K562 (cell line): Measurements from ENCODE around the gene TM2D3. TPM values are rescaled to one million over a fixed set of nuclear protein-coding genes. Genes with fewer than 3 reads are reported as not detected.

Experiments used
- BRD4 ChIP-seq: fragments of 200-600 bp; sonication (generic); IDR thresholded peaks from 2 replicates; pipeline ENCODE4 v1.6.1; 2017; ENCODE audit warnings: inconsistent platforms
- E2F8 ChIP-seq: fragments of 450-650 bp; IDR thresholded peaks from 2 replicates; pipeline ENCODE4 v1.7.1; 2018; ENCODE audit warnings: mild to moderate bottlenecking, low read depth; ENCODE audit not compliant: partially characterized antibody
- ELF2 ChIP-seq: fragments of 250-450 bp; sonication (Bioruptor Pico); IDR thresholded peaks from 2 replicates; pipeline ENCODE4 v1.5.0; 2021; ENCODE audit warnings: mild to moderate bottlenecking
- ERF ChIP-seq: fragments of 450-650 bp; formaldehyde crosslinking; IDR thresholded peaks from 2 replicates; pipeline ENCODE4 v1.4.0; 2020; ENCODE audit warnings: mild to moderate bottlenecking, mixed read lengths
- GTF2B ChIP-seq: IDR thresholded peaks from 2 replicates; pipeline ENCODE4 v1.6.1; 2011; ENCODE audit not compliant: insufficient read length; ENCODE audit errors: extremely low read depth
- HNRNPK ChIP-seq: fragments of 200-400 bp; formaldehyde crosslinking; IDR thresholded peaks from one replicate; pipeline ENCODE4 v1.6.1; 2018; ENCODE audit warnings: mild to moderate bottlenecking, low read depth, low read length; ENCODE audit not compliant: poor library complexity, severe bottlenecking
- JUNB ChIP-seq: fragments of 450-650 bp; formaldehyde crosslinking; conservative IDR thresholded peaks from 2 replicates; pipeline ENCODE4 v1.4.0; 2020; ENCODE audit warnings: mild to moderate bottlenecking
- LARP7 ChIP-seq: fragments of 450-650 bp; IDR thresholded peaks from 2 replicates; pipeline ENCODE4 v1.6.1; 2016
- MECOM ChIP-seq: fragments of 250-450 bp; sonication (Bioruptor Pico); IDR thresholded peaks from 2 replicates; pipeline ENCODE4 v1.8.0; 2022; ENCODE audit warnings: inconsistent platforms
- MTF1 ChIP-seq: fragments of 250-450 bp; sonication (Bioruptor Pico); IDR thresholded peaks from 2 replicates; pipeline ENCODE4 v1.9.0; 2021; ENCODE audit warnings: moderate library complexity, mild to moderate bottlenecking, inconsistent platforms, borderline replicate concordance
- MXI1 ChIP-seq: IDR thresholded peaks from 2 replicates; pipeline ENCODE4 v1.6.1; 2011; ENCODE audit warnings: low read depth, mild to moderate bottlenecking, improper control_type of control experiment, low read length
- SMARCE1 ChIP-seq: fragments of 450-650 bp; IDR thresholded peaks from 2 replicates; pipeline ENCODE4 v1.7.1; 2016; ENCODE audit warnings: mild to moderate bottlenecking
- SREBF1 ChIP-seq: fragments of 150-350 bp; IDR thresholded peaks from 2 replicates; pipeline ENCODE4 v1.6.1; 2014; ENCODE audit warnings: antibody characterized with exemption, low read depth, low read length, borderline replicate concordance
- SUPT5H ChIP-seq: fragments of 450-650 bp; IDR thresholded peaks from 2 replicates; pipeline ENCODE4 v1.6.1; 2016
- TCF3 ChIP-seq: sonication (generic); formaldehyde crosslinking; IDR thresholded peaks from 2 replicates; pipeline ENCODE4 v1.4.0; 2020; ENCODE audit warnings: mild to moderate bottlenecking, missing genetic modification reagents
- THAP7 ChIP-seq: fragments of 250-450 bp; sonication (Bioruptor Pico); IDR thresholded peaks from 2 replicates; pipeline ENCODE4 v1.5.0; 2021
- U2AF1 ChIP-seq: fragments of 200-400 bp; formaldehyde crosslinking; optimal IDR thresholded peaks from 2 replicates; pipeline ENCODE3; 2017; ENCODE audit warnings: mild to moderate bottlenecking, low read depth, low read length, moderate library complexity
- ZNF12 ChIP-seq: sonication (generic); formaldehyde crosslinking; IDR thresholded peaks from 2 replicates; pipeline ENCODE4 v1.4.0; 2020; ENCODE audit warnings: mild to moderate bottlenecking, missing genetic modification reagents
- ZNF121 ChIP-seq: sonication (generic); formaldehyde crosslinking; conservative IDR thresholded peaks from 2 replicates; pipeline ENCODE4 v1.8.0; 2022; ENCODE audit warnings: missing genetic modification reagents
- ZNF263 ChIP-seq: sonication (generic); formaldehyde crosslinking; IDR thresholded peaks from 2 replicates; pipeline ENCODE4 v1.8.0; 2022; ENCODE audit warnings: mild to moderate bottlenecking, missing genetic modification reagents, borderline replicate concordance
- ZNF384 ChIP-seq: IDR thresholded peaks from 2 replicates; pipeline ENCODE4 v1.6.1; 2012; ENCODE audit warnings: low read depth, low read length, improper control_type of control experiment
- ZNF431 ChIP-seq: sonication (generic); formaldehyde crosslinking; IDR thresholded peaks from 2 replicates; pipeline ENCODE4 v1.8.0; 2022; ENCODE audit warnings: mild to moderate bottlenecking, missing genetic modification reagents
- ZNF436 ChIP-seq: fragments of 250-450, 450-650 bp; sonication (Bioruptor Pico); formaldehyde crosslinking; IDR thresholded peaks from 2 replicates; pipeline ENCODE4 v1.7.0; 2020; ENCODE audit warnings: mild to moderate bottlenecking
- ZNF512 ChIP-seq: IDR thresholded peaks from 2 replicates; pipeline ENCODE4 v1.6.1; 2016; ENCODE audit warnings: missing genetic modification characterization, missing compliant biosample characterization
- polyA plus RNA-seq, 8 experiments: library from polyadenylated mRNA; depleted of rRNA in 4 of 8; stranded (reverse) in 5 of 8; unstranded in 3 of 8; fragments of >200 nt; fragmentation: Nextera tagmentation in 2 of 8; fragmentation: Illumina TruSeq in 1 of 8; extraction: Ambion mirVana in 2 of 8; extraction: Trizol in 1 of 8; gene quantifications; 2 replicates each; pipeline versions ENCODE4 v1.2.1 to v1.2.3, GENCODE V29; 2011 to 2014; ENCODE audit warnings: inconsistent platforms in 1 of 8, missing spikeins in 1 of 8
- total RNA-seq, 7 experiments: library from RNA; depleted of rRNA in 6 of 7; stranded (reverse); fragments of >200 nt in 6 of 7; fragmentation: Illumina TruSeq in 2 of 7; extraction: Trizol in 2 of 7; gene quantifications; 2 replicates each; pipeline versions ENCODE4 v1.2.1 to v1.2.3, GENCODE V29; 2011 to 2021; ENCODE audit warnings: low replicate concordance in 1 of 7

Gene TM2D3
- total and polyA plus RNA-seq, 9 of the 15 experiments (the other 6 are each of a cell fraction or from before 2014, with no cell fraction given): 16.5 to 67.9 (median 31.3) TPM

- TF ChIP-seq ZNF512 (tag) (no peak), LARP7 (no peak), U2AF1 (peak; percentile 96), SREBF1 (peak; percentile 47; the same call in 1 of the 2 replicates), ERF (no peak), GTF2B (no peak), ZNF12 (no peak), ZNF436 (CRISPR knock-in tag) (no peak), TCF3 (0 out of 2 replicates have a peak, but pooled peaks have one; percentile 21), MXI1 (peak; percentile 22; the same call in 1 of the 2 replicates), ZNF384 (no peak), ZNF121 (CRISPR knock-in tag) (no peak), HNRNPK (no peak), MTF1 (CRISPR knock-in tag) (no peak), MECOM (CRISPR knock-in tag) (no peak), BRD4 (0 out of 2 replicates have a peak, but pooled peaks have one; percentile 26), JUNB (CRISPR knock-in tag) (no peak), ZNF431 (peak; percentile 35; the same call in 1 of the 2 replicates), THAP7 (CRISPR knock-in tag) (no peak), ZNF263 (CRISPR knock-in tag) (peak; percentile 69; the same call in 1 of the 2 replicates), SUPT5H (peak; percentile 87), E2F8 (peak; percentile 71), SMARCE1 (no peak), ELF2 (CRISPR knock-in tag) (peak; percentile 94)
These were observed at the start of gene TM2D3 (continued) for GRCh38 chr15:101652098-101652785.
